Neuronal stem cell (in vitro differentiated cells): ENCODE results near the gene RRBP1.
"Not testable (repeated sequence)": the region's sequence is repeated elsewhere in the genome, so short reads cannot be mapped to it uniquely, and the experiment has no call there.

ENCODE experiments used
- DNase-seq: peaks from one replicate; pipeline ENCODE4 v3.0.0-alpha.2; 2013; ENCODE audit warnings: low spot score
- H2AFZ ChIP-seq: one replicate; pipeline ENCODE4 v1.6.1; 2013; ENCODE audit warnings: mild to moderate bottlenecking, low read length, inconsistent platforms
- H2AK5ac ChIP-seq: 2 replicates; pipeline ENCODE4 v1.6.1; 2013; ENCODE audit warnings: low read depth, mild to moderate bottlenecking, inconsistent platforms, low read length, moderate library complexity, mixed read lengths
- H2BK120ac ChIP-seq: 2 replicates; pipeline ENCODE4 v1.6.1; 2013; ENCODE audit warnings: low read depth, mild to moderate bottlenecking, inconsistent platforms, low read length, moderate library complexity, mixed read lengths
- H2BK12ac ChIP-seq: one replicate; pipeline ENCODE4 v1.6.1; 2013; ENCODE audit warnings: low read length, inconsistent platforms
- H2BK15ac ChIP-seq: 2 replicates; pipeline ENCODE4 v1.6.1; 2013; ENCODE audit warnings: mild to moderate bottlenecking, low read length, inconsistent platforms, mixed read lengths
- H2BK5ac ChIP-seq: one replicate; pipeline ENCODE4 v1.6.1; 2013; ENCODE audit warnings: inconsistent platforms, mild to moderate bottlenecking, low read length, moderate library complexity
- H3K14ac ChIP-seq: one replicate; pipeline ENCODE4 v1.6.1; 2013; ENCODE audit warnings: low read length, inconsistent platforms
- H3K18ac ChIP-seq: 2 replicates; pipeline ENCODE4 v1.6.1; 2013; ENCODE audit warnings: low read length, inconsistent platforms
- H3K23ac ChIP-seq: 2 replicates; pipeline ENCODE4 v1.6.1; 2013; ENCODE audit warnings: low read depth, mild to moderate bottlenecking, mixed read lengths, low read length, inconsistent platforms; ENCODE audit not compliant: poor library complexity
- H3K27ac ChIP-seq: replicated peaks from 3 replicates; pipeline ENCODE4 v1.5.1; 2013; ENCODE audit warnings: low read length, inconsistent platforms
- H3K27me3 ChIP-seq, 3 experiments: 2 replicates each; pipeline ENCODE4 v1.6.1; 2013; ENCODE audit warnings: low read length in 3 of 3, mild to moderate bottlenecking in 2 of 3, inconsistent platforms in 1 of 3, low read depth in 1 of 3, mixed read lengths in 1 of 3, moderate library complexity in 1 of 3; ENCODE audit not compliant: control insufficient read depth in 3 of 3, insufficient read depth in 3 of 3
- H3K36me3 ChIP-seq, 2 donors: replicated peaks in 1 of 2; 2 replicates each; pipeline ENCODE4 v1.6.1; 2013; ENCODE audit warnings: low read length in 2 of 2; ENCODE audit not compliant: control insufficient read depth in 2 of 2, insufficient read depth in 2 of 2
- H3K4ac ChIP-seq: 2 replicates; pipeline ENCODE4 v1.6.1; 2013; ENCODE audit warnings: inconsistent platforms, mild to moderate bottlenecking, low read length, moderate library complexity
- H3K4me1 ChIP-seq, 2 donors: 1 replicate in 1 of 2; 2 replicates in 1 of 2; pipeline ENCODE4 v1.6.1; 2013; ENCODE audit warnings: low read length in 2 of 2, low read depth in 1 of 2; ENCODE audit not compliant: control insufficient read depth in 2 of 2, insufficient read depth in 1 of 2
- H3K4me2 ChIP-seq: one replicate; pipeline ENCODE4 v1.6.1; 2013; ENCODE audit warnings: mild to moderate bottlenecking, low read length, inconsistent platforms; ENCODE audit not compliant: insufficient read depth, poor library complexity, severe bottlenecking
- H3K4me3 ChIP-seq, 2 donors: 2 replicates each; pipeline ENCODE4 v1.5.1; 2013; ENCODE audit warnings: low read length in 2 of 2, mild to moderate bottlenecking in 2 of 2, inconsistent platforms in 1 of 2, moderate library complexity in 1 of 2
- H3K79me1 ChIP-seq: one replicate; pipeline ENCODE4 v1.6.1; 2013; ENCODE audit warnings: low read depth, mild to moderate bottlenecking, inconsistent platforms, low read length, moderate library complexity
- H3K9ac ChIP-seq: one replicate; pipeline ENCODE4 v1.6.1; 2013; ENCODE audit warnings: mild to moderate bottlenecking, low read depth, low read length, inconsistent platforms; ENCODE audit not compliant: poor library complexity
- H3K9me3 ChIP-seq, 2 donors: replicated peaks in 1 of 2; 2 replicates each; pipeline versions ENCODE3 to v1.6.1; 2013; ENCODE audit warnings: low read length in 2 of 2, mild to moderate bottlenecking in 2 of 2, inconsistent platforms in 1 of 2, low read depth in 1 of 2, mixed read lengths in 1 of 2, moderate library complexity in 1 of 2; ENCODE audit not compliant: control insufficient read depth in 2 of 2, insufficient read depth in 1 of 2
- H4K8ac ChIP-seq: one replicate; pipeline ENCODE4 v1.6.1; 2013; ENCODE audit warnings: low read depth, mild to moderate bottlenecking, inconsistent platforms, low read length, moderate library complexity
- H4K91ac ChIP-seq: one replicate; pipeline ENCODE4 v1.6.1; 2013; ENCODE audit warnings: low read length, low read depth, mild to moderate bottlenecking, inconsistent platforms; ENCODE audit not compliant: poor library complexity
- WGBS, 2 donors: extraction: QIAGEN DNeasy Blood & Tissue Kit; methylation state at CpG; one replicate each; pipeline ENCODE4 v1.1.7; 2013; ENCODE audit warnings: missing lambda C conversion rate in 2 of 2, mixed read lengths in 1 of 2; ENCODE audit not compliant: insufficient read length in 2 of 2, insufficient replicate concordance in 1 of 2; ENCODE audit errors: extremely low coverage in 2 of 2; 5-methylcytosine and 5-hydroxymethylcytosine counted together

Gene RRBP1

GRCh38 chr20:17708675-17709360, 26.8 kb upstream of the RRBP1 start:
- Histone ChIP-seq H3K9ac (no peak overlapping the region), H3K36me3 (no peaks in the 10 kb centered on the region), H3K18ac (no peak overlapping the region), H2AFZ (no peak overlapping the region), H3K27ac (no peak overlapping the region), H3K4ac (no peak overlapping the region), H3K79me1 (no peaks in the 10 kb centered on the region), H2AK5ac (no peak overlapping the region), H3K4me2 (no peak overlapping the region), H2BK5ac (no peak overlapping the region), H3K4me3 (no peak overlapping the region), H3K27me3 (peaks cover 0 to 43% (median 2%) of the 10 kb centered on the region in 3 experiments), H2BK120ac (peak overlapping the region; percentile 20), H3K9me3 (no peaks in the 10 kb centered on the region), H4K8ac (no peak overlapping the region), H2BK12ac (no peak overlapping the region), H3K4me1 (peaks cover 7 to 13% of the 10 kb centered on the region in 2 donors), H2BK15ac (no peak overlapping the region), H3K23ac (no peak overlapping the region), H3K14ac (no peak overlapping the region), H4K91ac (no peak overlapping the region)
- DNase-seq: no peak
- WGBS, 2 donors: no CpG with 5 or more reads among the region's 7 CpGs

GRCh38 chr20:17707951-17708350, 25.9 kb upstream of the RRBP1 start:
- WGBS, 2 donors: no CpG with 5 or more reads among the region's 3 CpGs
- H3K18ac ChIP-seq: not testable (repeated sequence)

GRCh38 chr20:17706632-17707031, 24.6 kb upstream of the RRBP1 start:
- Histone ChIP-seq H3K14ac (no peak overlapping the region), H3K4me2 (no peak overlapping the region), H2AFZ (no peak overlapping the region), H4K8ac (no peak overlapping the region), H3K4me3 (no peak overlapping the region), H3K23ac (no peak overlapping the region), H3K27ac (no peak overlapping the region), H2BK15ac (no peak overlapping the region), H3K4me1 (peaks cover 7 to 13% of the 10 kb centered on the region in 2 donors), H3K4ac (peak overlapping the region; percentile 38), H3K9me3 (no peaks in the 10 kb centered on the region), H3K9ac (no peak overlapping the region), H2BK120ac (no peak overlapping the region), H3K18ac (no peak overlapping the region), H3K36me3 (no peaks in the 10 kb centered on the region), H3K79me1 (no peaks in the 10 kb centered on the region), H2BK12ac (no peak overlapping the region), H3K27me3 (peaks cover 0 to 47% (median 0%) of the 10 kb centered on the region in 3 experiments), H2BK5ac (no peak overlapping the region), H4K91ac (no peak overlapping the region), H2AK5ac (no peak overlapping the region)
- no peak for DNase-seq
- no CpG with 5 or more reads among the region's 3 CpGs for WGBS, 2 donors

More at GRCh38 chr20:17707951-17708350, 25.9 kb upstream of the RRBP1 start:
- not testable (repeated sequence) for H3K4me2 ChIP-seq, DNase-seq, H2BK15ac ChIP-seq, H3K27ac ChIP-seq, H3K9me3 ChIP-seq, H2BK5ac ChIP-seq, H3K14ac ChIP-seq, H2AK5ac ChIP-seq, H3K4ac ChIP-seq, H3K4me3 ChIP-seq, H2BK12ac ChIP-seq, H3K9ac ChIP-seq, H3K79me1 ChIP-seq, H3K23ac ChIP-seq, H2AFZ ChIP-seq, H4K91ac ChIP-seq, H4K8ac ChIP-seq, H2BK120ac ChIP-seq, H3K36me3 ChIP-seq
- Histone ChIP-seq H3K27me3 (peaks cover 0 to 44% (median 2%) of the 10 kb centered on the region in 3 experiments), H3K4me1 (peaks cover 7 to 13% of the 10 kb centered on the region in 2 donors)

GRCh38 chr20:17705916-17706315, 23.9 kb upstream of the RRBP1 start:
- Histone ChIP-seq H3K9me3 (no peaks in the 10 kb centered on the region), H3K36me3 (no peaks in the 10 kb centered on the region)
- WGBS, 2 donors: no CpG with 5 or more reads among the region's 4 CpGs

More at GRCh38 chr20:17705916-17706315, 23.9 kb upstream of the RRBP1 start:
- Histone ChIP-seq H3K14ac (no peak overlapping the region), H3K27ac (no peak overlapping the region), H3K27me3 (peaks cover 0 to 48% (median 0%) of the 10 kb centered on the region in 3 experiments), H3K9ac (no peak overlapping the region), H3K4me2 (no peak overlapping the region), H3K79me1 (no peaks in the 10 kb centered on the region), H3K4me1 (peaks cover 7 to 9% of the 10 kb centered on the region in 2 donors), H2AK5ac (no peak overlapping the region), H3K4ac (no peak overlapping the region), H2BK5ac (no peak overlapping the region), H2BK12ac (no peak overlapping the region), H2BK15ac (no peak overlapping the region), H3K4me3 (no peak overlapping the region), H3K23ac (no peak overlapping the region), H3K18ac (no peak overlapping the region), H2BK120ac (no peak overlapping the region), H4K8ac (no peak overlapping the region), H4K91ac (no peak overlapping the region), H2AFZ (no peak overlapping the region)
- no peak for DNase-seq
